ENCODE measurements around the gene UPK2. TPM values are rescaled to one million over a fixed set of nuclear protein-coding genes. Genes with fewer than 3 reads are reported as not detected.
A peak's percentile ranks its signal among the peaks of the same experiment; 100 is the strongest.

Gene UPK2
- polyA plus RNA-seq, 1 of the 3 experiments (the other 2 are of a cell fraction): 0.15 TPM

DNA sequence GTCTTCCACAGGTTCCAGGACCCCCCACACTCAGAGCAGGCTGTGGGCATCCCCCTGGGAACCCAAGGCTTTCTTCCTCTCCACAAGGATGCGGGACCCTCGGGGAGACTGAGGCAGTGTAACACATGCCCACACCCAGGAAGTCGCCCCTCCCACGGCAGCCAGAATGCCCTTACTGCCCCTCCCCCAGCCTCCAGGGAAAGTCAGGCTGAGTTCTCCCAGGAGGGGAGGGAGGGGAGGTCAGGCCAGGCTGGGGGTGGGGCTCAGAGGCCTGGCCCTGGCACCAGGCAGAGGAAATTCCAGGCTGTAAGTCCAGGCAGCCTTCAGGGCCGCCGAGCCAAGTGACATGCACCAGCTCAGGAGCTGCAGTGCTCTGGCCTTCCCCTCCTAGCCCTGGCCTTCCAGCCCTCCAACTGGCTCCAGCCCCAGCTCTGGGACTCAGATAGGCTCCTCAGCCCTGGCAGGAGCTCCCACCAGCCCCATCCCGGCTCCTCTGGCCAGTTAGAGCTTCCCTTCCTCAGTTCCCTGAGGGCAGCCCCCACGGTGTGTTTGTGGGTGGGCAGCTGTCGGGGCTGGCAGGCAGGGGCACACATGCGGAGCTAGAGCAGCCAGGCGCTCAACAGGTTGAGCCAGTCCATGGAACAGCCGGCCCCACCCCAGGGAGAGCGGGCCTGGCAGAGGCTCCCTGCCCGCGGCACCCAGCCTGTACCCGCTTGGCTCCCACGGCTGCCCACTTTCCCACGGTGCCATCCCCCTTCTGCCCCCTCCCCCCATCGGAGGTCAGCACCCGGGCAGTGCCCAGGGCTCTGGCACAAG, 34.0 kb upstream of the UPK2 start (continued):
- TF ChIP-seq RXRA (IDR thresholded peaks at IDR 0.05; ENCODE audit: borderline replicate concordance, low read depth): peak; percentile 68
- TF ChIP-seq CHD2 (IDR thresholded peaks at IDR 0.05; ENCODE audit: low read length, partially characterized antibody): peak; percentile 69
- no peak for TF ChIP-seq FOXJ3 (CRISPR knock-in tag; IDR thresholded peaks at IDR 0.05)
- TF ChIP-seq, protein P1, sequence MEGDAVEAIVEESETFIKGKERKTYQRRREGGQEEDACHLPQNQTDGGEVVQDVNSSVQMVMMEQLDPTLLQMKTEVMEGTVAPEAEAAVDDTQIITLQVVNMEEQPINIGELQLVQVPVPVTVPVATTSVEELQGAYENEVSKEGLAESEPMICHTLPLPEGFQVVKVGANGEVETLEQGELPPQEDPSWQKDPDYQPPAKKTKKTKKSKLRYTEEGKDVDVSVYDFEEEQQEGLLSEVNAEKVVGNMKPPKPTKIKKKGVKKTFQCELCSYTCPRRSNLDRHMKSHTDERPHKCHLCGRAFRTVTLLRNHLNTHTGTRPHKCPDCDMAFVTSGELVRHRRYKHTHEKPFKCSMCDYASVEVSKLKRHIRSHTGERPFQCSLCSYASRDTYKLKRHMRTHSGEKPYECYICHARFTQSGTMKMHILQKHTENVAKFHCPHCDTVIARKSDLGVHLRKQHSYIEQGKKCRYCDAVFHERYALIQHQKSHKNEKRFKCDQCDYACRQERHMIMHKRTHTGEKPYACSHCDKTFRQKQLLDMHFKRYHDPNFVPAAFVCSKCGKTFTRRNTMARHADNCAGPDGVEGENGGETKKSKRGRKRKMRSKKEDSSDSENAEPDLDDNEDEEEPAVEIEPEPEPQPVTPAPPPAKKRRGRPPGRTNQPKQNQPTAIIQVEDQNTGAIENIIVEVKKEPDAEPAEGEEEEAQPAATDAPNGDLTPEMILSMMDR (IDR thresholded peaks at IDR 0.05): no peak
- no peak for TF ChIP-seq JUND (IDR thresholded peaks at IDR 0.05)
- TF ChIP-seq, protein P2, sequence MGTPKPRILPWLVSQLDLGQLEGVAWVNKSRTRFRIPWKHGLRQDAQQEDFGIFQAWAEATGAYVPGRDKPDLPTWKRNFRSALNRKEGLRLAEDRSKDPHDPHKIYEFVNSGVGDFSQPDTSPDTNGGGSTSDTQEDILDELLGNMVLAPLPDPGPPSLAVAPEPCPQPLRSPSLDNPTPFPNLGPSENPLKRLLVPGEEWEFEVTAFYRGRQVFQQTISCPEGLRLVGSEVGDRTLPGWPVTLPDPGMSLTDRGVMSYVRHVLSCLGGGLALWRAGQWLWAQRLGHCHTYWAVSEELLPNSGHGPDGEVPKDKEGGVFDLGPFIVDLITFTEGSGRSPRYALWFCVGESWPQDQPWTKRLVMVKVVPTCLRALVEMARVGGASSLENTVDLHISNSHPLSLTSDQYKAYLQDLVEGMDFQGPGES (IDR thresholded peaks at IDR 0.05; ENCODE audit: low read depth, low read length): no peak
- TF ChIP-seq GATA2 (CRISPR knock-in tag; IDR thresholded peaks at IDR 0.05): no peak
- peak; percentile 83 for TF ChIP-seq NFIC (IDR thresholded peaks at IDR 0.05; ENCODE audit: borderline replicate concordance)
- 0 out of 2 replicates have a peak, but pooled peaks have one; percentile 31 for TF ChIP-seq TEAD4 (IDR thresholded peaks at IDR 0.05; ENCODE audit: borderline replicate concordance, insufficient read depth)

DNA sequence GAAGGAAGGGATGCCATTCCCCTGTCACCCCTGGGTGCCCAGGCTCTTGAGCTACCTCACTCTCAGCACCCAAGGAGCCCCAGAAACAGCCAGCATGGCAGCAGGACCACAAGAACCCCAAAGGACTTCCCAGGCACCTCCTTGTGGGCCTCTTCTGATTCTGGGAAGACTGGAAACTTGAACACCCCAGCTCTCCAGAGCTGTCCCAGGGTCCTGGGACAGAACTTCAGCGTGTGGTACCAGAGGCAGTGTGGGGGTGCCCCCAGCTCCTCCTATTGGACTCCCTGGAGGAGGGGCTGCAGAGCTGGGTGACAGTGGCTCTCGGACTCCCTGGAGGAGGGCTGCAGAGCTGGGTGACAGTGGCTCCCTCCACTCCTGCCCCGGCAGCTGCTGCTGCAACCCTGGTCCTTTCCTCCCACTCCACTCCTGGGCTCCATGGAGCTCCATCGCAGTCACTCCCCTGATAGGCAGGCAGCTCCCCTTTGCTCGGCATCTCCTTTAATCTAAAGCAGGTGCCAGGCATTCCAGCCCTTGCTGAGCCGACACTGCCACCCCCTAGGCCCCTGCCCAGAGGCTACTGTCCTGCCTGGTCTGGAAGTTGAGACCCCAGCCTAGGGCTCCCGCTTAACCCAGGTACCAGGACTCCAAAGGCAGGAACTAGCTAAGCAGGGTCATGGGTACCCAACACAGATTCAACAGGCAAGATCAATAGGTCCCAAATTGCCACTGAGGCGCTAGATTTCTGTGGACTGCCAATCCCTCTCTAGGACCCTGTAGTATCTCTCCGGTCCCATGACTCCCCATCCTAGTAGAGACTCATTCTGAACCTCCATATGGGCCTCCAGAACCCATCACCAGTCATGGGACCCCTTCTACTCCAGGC, 33.1 kb upstream of the UPK2 start:
- peak; percentile 15 for DNase-seq
- no peaks in the 10 kb centered on the region for H3K9me2 ChIP-seq
- H3K4me1 ChIP-seq (ENCODE audit: control insufficient read depth in 1 of 2, insufficient read depth in 2 of 2, low read depth in 1 of 2, low read length in 1 of 2): peaks cover 44 to 73% of the 10 kb centered on the region in 2 experiments; a peak in 3 of 4 replicates
- peak overlapping the region; percentile 68 to 95 for H3K27ac ChIP-seq (ENCODE audit: low read depth in 2 of 2, low read length in 1 of 2)
- ChIA-PET POLR2A (interaction anchor here (5.0 kb wide), 1 partner anchor 14 kb away, joined by 37 read pairs; no protein-coding TSS in a partner anchor), CTCF (interaction anchor here (0.6 to 0.8 kb wide), 4 partner anchors 10 to 244 kb away, joined by 3 read pairs; partner anchors contain the start of gene DDX6)
- 37% methylated on average over 5 of the region's 9 CpGs for WGBS (ENCODE audit: low lambda C conversion rate)
- no peaks in the 10 kb centered on the region for H3K9me3 ChIP-seq
- peaks cover 55% of the 10 kb centered on the region for H3F3A ChIP-seq (replicated peaks; ENCODE audit: insufficient read depth)
- peak overlapping the region; percentile 94 for H3K9ac ChIP-seq
- H3K79me2 ChIP-seq (ENCODE audit: insufficient read depth): peaks cover 82% of the 10 kb centered on the region
- peak overlapping the region; percentile 89 for H3K4me2 ChIP-seq
- peak overlapping the region; percentile 95 for H3K4me3 ChIP-seq (ENCODE audit: low read depth in 2 of 2, low read length in 1 of 2)
- H3K36me3 ChIP-seq (replicated peaks in 1 of 2; ENCODE audit: control insufficient read depth in 1 of 2, insufficient read depth in 2 of 2, low read length in 1 of 2): no peaks in the 10 kb centered on the region
- H4K20me1 ChIP-seq (ENCODE audit: insufficient read depth): peaks cover 46% of the 10 kb centered on the region
- TF ChIP-seq FOXJ3 (CRISPR knock-in tag; IDR thresholded peaks at IDR 0.05) (no peak), TCF12 (IDR thresholded peaks at IDR 0.05) (peak; percentile 53), EZH2phosphoT487 (IDR thresholded peaks at IDR 0.05; ENCODE audit: borderline replicate concordance, low read depth) (no peak), YY1 (IDR thresholded peaks at IDR 0.05; ENCODE audit: low read depth) (no peak), GATA2 (CRISPR knock-in tag; IDR thresholded peaks at IDR 0.05) (no peak), JUND (IDR thresholded peaks at IDR 0.05) (no peak)
- TF ChIP-seq, protein P3, sequence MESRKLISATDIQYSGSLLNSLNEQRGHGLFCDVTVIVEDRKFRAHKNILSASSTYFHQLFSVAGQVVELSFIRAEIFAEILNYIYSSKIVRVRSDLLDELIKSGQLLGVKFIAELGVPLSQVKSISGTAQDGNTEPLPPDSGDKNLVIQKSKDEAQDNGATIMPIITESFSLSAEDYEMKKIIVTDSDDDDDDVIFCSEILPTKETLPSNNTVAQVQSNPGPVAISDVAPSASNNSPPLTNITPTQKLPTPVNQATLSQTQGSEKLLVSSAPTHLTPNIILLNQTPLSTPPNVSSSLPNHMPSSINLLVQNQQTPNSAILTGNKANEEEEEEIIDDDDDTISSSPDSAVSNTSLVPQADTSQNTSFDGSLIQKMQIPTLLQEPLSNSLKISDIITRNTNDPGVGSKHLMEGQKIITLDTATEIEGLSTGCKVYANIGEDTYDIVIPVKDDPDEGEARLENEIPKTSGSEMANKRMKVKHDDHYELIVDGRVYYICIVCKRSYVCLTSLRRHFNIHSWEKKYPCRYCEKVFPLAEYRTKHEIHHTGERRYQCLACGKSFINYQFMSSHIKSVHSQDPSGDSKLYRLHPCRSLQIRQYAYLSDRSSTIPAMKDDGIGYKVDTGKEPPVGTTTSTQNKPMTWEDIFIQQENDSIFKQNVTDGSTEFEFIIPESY (IDR thresholded peaks at IDR 0.05; ENCODE audit: borderline replicate concordance, low read depth): no peak
- TF ChIP-seq, protein P4, sequence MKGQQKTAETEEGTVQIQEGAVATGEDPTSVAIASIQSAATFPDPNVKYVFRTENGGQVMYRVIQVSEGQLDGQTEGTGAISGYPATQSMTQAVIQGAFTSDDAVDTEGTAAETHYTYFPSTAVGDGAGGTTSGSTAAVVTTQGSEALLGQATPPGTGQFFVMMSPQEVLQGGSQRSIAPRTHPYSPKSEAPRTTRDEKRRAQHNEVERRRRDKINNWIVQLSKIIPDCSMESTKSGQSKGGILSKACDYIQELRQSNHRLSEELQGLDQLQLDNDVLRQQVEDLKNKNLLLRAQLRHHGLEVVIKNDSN (IDR thresholded peaks at IDR 0.05; ENCODE audit: borderline replicate concordance, low read depth): no peak
- no peaks in the 10 kb centered on the region for H3K27me3 ChIP-seq (ENCODE audit: insufficient read depth)
- no peak overlapping the region for H2AFZ ChIP-seq (ENCODE audit: low read depth)
